GM19238 (cell line): ENCODE measurements around the gene PRR19.

Source experiments
- DNase-seq: peaks from one replicate; pipeline ENCODE4 v3.0.0; 2011; ENCODE audit warnings: low spot score; ENCODE audit not compliant: insufficient read length

PRR19 gene

GRCh38 chr19:42282819-42283187 lies 19.1 kb upstream of the PRR19 start:
- no peak for DNase-seq

DNA sequence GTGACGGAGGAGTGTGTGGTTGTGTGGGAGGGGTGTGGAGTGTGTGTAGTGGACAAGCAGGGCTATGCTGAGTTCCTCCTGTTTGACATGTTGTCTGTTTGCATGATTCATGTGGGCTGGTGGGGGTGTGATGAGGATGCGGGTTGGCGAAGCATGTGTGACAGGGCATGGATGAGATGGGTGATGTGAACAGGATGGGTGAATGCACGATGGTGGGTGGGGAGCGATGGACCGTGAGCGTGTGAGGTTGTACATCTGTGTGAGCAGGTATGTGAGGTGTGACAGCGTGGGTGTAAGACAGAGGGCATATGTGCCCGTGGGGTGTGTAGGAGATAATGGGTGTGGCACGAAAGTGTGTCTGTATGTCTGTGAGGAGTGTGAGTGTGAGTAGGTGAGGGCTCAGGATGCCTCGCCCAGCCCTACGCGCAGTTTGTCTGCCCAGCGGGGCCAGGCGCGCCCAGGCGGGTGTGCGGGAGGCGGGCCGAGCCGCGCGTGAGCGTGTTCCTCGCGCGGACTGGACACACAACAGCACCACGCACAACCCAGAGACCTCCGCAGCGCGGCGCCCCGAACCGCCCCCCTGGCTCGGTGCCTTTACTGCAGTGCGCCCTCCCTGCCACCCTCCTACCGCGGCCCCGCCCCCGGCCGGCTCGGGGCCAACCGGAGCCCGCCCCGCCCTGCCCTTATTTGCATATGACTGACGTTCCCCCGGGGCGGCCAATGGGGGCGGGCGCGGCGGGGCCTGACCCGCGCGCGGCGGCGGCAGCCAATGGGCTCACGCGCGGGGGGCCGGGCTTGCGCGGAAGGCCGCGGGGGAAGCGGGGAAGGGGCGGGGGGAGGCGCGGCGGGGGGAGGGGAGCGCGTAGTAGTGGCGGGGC lies 18.5 kb upstream of the PRR19 start:
- peak; percentile 97 for DNase-seq

GRCh38 chr19:42284066-42284501 lies 17.8 kb upstream of the PRR19 start:
- DNase-seq = peak; percentile 86

DNA sequence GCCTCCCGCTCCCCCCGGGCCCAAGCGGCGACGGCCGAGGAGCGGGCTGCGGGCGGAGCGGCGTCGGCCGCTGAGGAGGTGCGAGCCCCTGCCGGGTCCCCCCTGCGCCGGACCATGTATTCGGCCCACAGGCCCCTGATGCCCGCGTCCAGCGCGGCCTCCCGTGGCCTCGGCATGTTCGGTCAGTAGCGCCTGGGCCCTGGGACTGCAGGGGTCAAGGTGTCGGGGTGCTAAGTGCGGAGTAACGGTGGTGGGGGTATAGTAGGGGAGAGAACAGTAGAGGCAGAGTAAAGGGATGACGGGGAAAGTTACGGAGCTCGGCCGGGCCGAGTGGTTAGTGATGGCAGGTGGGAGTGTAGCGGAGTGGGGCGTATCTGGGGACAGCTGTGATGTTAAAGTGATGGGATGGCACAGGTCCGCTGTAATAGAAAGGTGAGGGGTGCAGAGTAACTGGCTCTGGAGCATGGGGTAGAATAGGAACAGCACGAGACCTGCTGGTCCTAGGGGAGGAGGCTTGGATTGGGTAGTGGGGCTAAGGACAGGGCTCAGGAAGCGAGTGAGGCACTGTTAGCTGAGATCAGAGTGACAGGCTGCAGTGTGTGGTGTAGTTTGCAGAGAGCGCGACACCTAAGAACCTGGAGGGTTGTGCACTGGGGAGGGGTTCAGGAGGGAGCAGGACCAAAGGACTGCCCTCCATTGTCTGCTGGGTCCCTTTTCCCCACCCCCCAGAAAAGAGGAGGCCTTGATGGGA lies 17.2 kb upstream of the PRR19 start:
- DNase-seq = no peak

DNA sequence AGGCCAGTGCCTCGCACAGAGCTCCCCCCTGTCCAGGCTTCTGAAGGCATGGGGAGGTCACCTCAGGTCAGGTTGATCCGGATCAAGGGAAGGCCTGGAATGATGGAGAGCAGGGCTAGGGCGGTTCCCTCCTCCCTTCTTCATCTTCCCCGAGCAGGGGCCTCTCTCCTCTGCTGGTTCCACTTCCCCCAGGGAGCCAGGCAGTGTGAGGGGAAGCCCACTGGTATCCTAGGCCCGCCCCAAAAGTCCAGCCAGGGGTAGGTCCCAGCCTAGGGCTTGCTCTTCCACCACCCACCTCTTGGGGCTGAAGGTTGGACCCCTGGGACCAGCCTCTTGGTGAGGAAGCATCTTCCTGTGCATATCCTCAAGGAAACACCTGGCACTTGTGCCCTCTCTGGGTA lies 16.4 kb upstream of the PRR19 start:
- peak; percentile 61 for DNase-seq

- no peak for DNase-seq
These were observed 16.0 kb upstream of the PRR19 start for GRCh38 chr19:42285988-42286348.

GRCh38 chr19:42286349-42287016 lies 15.4 kb upstream of the PRR19 start:
- peak; percentile 55 for DNase-seq

GRCh38 chr19:42287017-42287826 lies 14.7 kb upstream of the PRR19 start:
- DNase-seq = no peak

- DNase-seq = no peak
These were observed 14.2 kb upstream of the PRR19 start for GRCh38 chr19:42287827-42288107.

GRCh38 chr19:42288387-42288786 lies 13.5 kb upstream of the PRR19 start:
- no peak for DNase-seq

DNA sequence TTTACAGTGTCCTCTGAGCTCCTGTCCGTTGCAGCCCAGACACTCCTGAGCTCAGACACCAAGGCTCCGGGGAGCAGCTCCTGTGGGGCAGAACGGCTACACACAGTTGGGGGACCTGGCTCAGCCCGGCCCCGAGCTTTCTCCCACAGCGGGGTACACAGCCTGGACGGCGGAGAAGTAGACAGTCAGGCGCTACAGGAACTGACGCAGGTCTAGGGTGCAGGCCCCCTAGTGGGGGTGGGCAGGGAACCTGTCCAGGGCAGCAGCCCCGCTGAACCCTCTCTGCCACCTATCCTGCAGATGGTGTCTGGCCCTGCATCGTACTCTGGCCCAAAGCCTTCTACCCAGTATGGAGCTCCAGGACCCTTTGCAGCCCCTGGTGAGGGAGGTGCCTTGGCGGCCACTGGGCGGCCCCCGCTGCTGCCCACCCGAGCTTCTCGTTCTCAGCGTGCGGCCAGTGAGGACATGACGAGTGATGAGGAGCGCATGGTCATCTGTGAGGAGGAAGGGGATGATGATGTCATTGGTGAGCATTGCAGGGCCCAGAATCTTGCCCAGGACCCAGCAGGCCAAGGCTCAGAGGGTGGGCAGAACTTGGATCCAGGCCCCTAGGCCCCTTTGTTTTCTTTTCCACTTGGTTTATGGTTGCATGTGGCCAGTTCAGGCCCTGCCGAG lies 12.9 kb upstream of the PRR19 start:
- DNase-seq = no peak

GRCh38 chr19:42289556-42290041 lies 12.3 kb upstream of the PRR19 start:
- no peak for DNase-seq

DNA sequence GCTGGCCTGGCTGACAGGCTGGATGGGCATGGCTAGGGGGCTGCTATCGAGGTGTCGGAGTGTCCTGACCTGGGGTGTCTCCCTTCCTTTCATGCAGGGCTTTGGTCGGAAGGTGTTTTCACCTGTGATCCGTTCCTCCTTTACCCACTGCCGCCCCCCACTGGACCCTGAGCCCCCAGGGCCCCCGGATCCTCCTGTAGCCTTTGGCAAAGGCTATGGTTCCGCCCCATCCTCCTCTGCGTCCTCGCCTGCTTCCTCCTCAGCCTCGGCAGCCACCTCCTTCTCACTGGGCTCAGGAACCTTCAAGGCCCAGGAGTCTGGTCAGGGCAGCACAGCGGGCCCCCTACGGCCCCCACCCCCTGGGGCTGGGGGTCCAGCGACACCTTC lies 11.8 kb upstream of the PRR19 start:
- no peak for DNase-seq

DNA sequence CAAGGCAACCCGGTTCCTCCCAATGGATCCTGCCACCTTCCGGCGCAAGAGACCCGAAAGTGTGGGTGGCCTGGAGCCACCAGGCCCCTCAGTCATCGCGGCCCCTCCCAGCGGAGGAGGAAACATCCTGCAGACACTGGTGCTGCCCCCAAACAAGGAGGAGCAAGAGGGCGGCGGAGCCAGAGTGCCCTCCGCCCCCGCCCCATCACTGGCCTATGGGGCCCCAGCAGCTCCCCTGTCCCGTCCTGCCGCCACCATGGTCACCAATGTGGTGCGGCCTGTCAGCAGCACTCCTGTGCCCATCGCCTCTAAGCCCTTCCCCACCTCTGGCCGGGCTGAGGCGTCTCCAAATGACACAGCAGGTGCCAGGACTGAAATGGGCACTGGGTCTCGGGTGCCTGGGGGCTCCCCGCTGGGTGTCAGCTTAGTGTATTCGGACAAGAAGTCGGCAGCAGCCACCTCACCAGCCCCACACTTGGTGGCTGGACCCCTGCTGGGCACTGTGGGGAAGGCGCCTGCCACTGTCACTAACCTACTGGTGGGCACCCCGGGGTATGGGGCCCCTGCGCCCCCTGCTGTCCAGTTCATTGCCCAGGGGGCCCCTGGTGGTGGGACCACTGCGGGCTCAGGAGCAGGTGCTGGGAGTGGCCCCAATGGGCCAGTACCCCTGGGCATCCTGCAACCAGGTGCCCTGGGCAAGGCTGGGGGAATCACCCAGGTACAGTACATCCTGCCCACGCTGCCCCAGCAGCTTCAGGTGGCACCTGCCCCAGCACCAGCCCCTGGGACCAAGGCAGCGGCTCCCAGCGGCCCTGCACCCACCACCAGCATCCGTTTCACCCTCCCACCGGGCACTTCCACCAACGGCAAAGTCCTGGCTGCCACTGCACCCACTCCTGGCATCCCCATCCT lies 11.2 kb upstream of the PRR19 start:
- peak; percentile 56 for DNase-seq

DNA sequence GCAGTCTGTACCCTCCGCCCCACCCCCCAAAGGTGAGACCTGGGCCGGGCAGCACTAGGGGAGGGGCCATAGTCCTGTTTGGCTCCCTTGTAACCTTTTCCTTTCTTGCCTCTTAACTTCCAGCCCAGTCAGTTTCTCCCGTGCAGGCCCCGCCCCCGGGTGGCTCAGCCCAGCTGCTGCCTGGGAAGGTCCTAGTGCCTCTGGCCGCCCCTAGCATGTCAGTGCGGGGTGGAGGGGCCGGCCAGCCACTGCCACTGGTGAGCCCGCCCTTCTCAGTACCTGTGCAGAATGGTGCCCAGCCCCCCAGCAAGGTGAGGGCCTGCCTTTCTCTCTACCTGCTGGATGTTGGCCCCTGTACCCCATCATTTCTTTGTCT lies 10.5 kb upstream of the PRR19 start:
- no peak for DNase-seq

DNA sequence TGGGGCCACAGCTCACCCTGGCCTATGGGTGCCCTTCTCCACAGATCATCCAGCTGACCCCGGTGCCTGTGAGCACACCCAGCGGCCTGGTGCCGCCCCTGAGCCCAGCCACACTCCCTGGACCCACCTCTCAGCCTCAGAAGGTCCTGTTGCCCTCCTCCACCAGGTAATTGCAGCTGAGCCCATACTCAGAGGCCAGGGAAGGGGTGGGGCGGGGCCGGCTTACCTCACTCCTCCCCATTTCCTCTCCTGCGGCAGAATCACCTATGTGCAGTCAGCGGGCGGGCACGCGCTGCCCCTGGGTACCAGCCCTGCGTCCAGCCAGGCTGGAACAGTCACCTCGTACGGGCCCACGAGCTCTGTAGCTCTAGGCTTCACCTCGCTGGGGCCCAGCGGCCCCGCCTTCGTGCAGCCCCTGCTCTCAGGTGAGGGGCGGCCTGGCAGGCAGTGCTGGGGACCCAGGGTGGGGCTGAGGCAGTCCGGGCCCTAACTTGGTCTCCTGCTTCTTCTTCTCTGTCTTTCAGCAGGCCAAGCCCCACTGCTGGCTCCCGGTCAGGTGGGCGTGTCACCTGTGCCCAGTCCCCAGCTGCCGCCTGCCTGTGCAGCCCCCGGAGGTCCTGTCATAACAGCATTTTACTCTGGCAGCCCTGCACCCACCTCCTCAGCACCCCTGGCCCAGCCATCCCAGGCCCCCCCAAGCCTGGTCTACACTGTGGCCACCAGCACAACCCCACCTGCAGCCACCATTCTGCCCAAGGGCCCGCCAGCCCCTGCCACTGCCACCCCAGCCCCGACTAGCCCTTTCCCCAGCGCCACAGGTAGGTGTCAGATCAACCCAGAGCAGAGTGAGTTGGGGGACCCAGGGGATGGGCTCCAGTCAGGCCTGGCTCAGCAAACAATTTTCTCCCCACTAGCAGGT lies 9.6 kb upstream of the PRR19 start:
- no peak for DNase-seq

GRCh38 chr19:42292963-42293362 lies 9.0 kb upstream of the PRR19 start:
- no peak for DNase-seq

DNA sequence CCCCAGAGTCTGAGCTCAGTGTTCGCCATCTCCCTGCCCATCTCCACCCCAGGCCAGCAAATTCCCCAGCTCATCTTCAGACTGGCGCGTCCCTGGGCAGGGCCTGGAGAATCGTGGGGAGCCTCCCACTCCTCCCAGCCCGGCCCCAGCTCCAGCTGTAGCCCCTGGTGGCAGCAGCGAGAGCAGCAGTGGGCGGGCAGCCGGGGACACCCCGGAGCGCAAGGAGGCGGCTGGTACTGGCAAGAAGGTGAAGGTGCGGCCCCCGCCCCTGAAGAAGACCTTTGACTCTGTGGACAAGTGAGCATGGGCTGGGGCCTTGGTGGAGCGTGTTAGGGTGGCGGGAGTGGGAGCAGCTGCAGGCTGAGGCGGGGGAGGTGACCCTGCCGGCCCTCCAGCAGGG lies 8.4 kb upstream of the PRR19 start:
- no peak for DNase-seq

DNA sequence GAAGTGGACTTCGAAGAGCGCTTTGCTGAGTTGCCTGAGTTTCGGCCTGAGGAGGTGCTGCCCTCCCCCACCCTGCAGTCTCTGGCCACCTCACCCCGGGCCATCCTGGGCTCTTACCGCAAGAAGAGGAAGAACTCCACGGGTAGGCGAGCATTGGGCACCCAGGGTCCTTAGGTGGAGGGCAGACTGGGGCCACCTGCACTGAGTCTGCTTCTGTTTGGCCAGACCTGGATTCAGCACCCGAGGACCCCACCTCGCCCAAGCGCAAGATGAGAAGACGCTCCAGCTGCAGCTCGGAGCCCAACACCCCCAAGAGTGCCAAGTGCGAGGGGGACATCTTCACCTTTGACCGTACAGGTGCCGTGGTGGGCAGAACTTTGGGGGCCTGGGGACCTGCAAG lies 8.0 kb upstream of the PRR19 start:
- DNase-seq = no peak
